ENCODE data around the gene STXBP6.

STXBP6 gene

GRCh38 chr14:25033358-25033757 is 16.6 kb downstream of the STXBP6 start:
- no peak for DNase-seq (ENCODE audit: low read depth, low spot score)
- no peak overlapping the region for H3K4me3 ChIP-seq (ENCODE audit: low read depth, low read length)
- TF ChIP-seq, protein P1, sequence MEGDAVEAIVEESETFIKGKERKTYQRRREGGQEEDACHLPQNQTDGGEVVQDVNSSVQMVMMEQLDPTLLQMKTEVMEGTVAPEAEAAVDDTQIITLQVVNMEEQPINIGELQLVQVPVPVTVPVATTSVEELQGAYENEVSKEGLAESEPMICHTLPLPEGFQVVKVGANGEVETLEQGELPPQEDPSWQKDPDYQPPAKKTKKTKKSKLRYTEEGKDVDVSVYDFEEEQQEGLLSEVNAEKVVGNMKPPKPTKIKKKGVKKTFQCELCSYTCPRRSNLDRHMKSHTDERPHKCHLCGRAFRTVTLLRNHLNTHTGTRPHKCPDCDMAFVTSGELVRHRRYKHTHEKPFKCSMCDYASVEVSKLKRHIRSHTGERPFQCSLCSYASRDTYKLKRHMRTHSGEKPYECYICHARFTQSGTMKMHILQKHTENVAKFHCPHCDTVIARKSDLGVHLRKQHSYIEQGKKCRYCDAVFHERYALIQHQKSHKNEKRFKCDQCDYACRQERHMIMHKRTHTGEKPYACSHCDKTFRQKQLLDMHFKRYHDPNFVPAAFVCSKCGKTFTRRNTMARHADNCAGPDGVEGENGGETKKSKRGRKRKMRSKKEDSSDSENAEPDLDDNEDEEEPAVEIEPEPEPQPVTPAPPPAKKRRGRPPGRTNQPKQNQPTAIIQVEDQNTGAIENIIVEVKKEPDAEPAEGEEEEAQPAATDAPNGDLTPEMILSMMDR (IDR thresholded peaks at IDR 0.05; ENCODE audit: insufficient read depth, low read length, missing control alignments) = no peak
- ChIA-PET CTCF (no interaction called here), POLR2A (no interaction called here)

DNA sequence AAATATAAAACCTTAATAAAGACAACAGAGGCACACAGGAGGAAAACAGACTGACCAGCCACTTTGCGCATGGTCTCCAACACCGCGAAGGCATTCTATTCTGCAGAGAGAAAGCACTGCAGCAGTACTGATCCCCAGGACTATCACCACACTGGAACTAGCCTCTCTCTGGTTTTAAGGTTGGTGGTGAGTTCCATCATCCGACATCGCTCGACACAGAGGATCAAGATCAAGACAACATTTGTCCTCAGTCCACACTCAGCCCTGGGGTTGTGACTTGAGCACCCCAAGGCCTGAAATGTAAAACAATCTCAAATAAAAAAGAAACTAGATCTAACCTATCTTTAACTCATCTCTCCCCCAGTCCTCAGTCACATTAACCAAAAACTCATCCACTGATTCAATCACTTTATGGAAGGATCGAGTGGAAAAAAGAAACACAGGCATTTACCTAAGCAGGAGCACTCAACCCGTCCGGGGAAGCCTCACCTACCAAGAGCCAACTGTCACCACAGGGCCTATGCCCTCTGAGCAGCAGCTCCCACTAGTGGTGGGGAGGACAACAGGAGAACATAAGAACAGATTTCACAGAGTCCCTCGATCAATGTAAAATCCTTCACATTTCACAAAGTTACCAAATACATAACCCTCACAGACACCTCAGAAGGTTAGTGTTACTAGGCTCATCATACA is 17.7 kb downstream of the STXBP6 start:
- DNase-seq (ENCODE audit: low read depth, low spot score) = no peak
- POLR2A ChIA-PET = no interaction called here
- H3K4me3 ChIP-seq (ENCODE audit: low read depth, low read length) = no peak overlapping the region
- TF ChIP-seq, protein P1 (IDR thresholded peaks at IDR 0.05; ENCODE audit: insufficient read depth, low read length, missing control alignments) = no peak
- CTCF ChIA-PET = no interaction called here

DNA sequence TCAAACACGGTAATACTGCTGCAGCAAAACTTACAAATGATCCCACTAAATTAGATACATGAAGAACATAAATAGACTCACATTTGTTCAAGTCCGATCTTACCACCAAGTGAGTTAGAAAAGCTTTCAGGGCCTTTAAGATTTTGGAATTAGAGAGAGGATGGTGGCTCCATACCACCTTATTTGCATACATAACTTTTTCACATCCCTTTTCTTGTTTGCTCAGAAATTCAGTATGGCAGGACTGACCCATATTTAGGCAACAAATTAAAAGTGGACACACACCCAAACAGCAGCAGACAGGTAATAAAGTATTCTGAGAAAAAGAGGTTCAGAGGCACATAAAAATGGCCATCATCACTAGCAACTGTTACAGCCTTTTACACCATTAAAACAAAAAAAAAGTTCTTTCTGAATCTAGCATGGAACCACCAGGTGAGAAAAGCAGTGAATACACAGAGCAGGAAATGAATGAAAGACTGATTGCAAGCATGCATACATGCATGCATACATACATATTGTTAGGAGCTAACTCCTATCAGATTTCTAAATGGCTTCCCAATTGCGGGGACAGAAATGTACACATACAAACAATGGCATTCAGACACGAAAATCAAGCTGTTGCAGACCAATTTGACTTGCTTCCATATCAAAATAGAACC is 23.3 kb downstream of the STXBP6 start:
- TF ChIP-seq, protein P1 (IDR thresholded peaks at IDR 0.05; ENCODE audit: insufficient read depth, low read length, missing control alignments) = no peak
- no peak overlapping the region for H3K4me3 ChIP-seq (ENCODE audit: low read depth, low read length)
- CTCF ChIA-PET = no interaction called here
- no peak for DNase-seq (ENCODE audit: low read depth, low spot score)
- POLR2A ChIA-PET = no interaction called here

DNA sequence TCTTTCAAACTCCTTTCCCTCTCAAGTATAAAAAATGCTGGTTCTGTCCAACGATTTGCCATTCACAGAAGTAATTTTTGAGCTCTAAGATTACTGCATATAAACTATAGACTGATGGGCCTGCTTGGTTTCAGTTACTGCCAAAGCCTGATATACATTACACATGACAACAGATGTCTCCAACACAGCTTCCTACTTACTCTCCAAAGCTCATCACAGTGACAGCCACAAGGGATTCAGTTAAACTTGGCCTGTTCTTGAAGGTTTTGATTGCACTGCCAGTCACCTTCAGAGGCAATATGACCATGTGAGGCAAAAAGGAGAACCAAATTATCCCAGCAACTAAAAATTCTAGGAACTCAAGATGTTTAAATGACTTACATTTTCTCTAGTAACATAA is 30.1 kb downstream of the STXBP6 start:
- no peak overlapping the region for H3K4me3 ChIP-seq (ENCODE audit: low read depth, low read length)
- DNase-seq (ENCODE audit: low read depth, low spot score) = no peak
- TF ChIP-seq, protein P1 (IDR thresholded peaks at IDR 0.05; ENCODE audit: insufficient read depth, low read length, missing control alignments) = no peak
- CTCF ChIA-PET = interaction anchor here (1.0 kb wide), 1 partner anchor 23 kb away, joined by 3 read pairs; no protein-coding TSS in a partner anchor
- POLR2A ChIA-PET = no interaction called here

DNA sequence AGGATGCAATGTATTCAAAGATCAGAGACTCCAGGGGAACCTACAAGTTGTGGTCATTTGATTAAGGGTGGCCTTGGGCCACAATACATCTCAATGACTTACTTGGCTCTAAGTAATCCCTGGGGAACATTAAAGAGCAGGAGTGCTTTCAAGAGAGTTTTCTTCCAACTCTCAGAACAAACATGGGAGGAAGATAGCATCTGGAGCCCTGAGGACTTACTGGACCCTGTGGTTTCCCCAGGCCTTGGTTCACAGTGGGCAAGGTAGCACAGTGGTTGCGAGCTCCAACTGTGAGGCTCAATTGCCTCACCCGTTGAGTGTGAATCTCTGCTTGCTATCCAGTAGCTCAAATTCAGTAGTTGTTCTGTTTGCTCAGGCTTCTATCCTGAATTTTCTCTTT is 32.4 kb downstream of the STXBP6 start:
- ChIA-PET POLR2A (no interaction called here), CTCF (no interaction called here)
- no peak overlapping the region for H3K4me3 ChIP-seq (ENCODE audit: low read depth, low read length)
- TF ChIP-seq, protein P1 (IDR thresholded peaks at IDR 0.05; ENCODE audit: insufficient read depth, low read length, missing control alignments) = no peak
- no peak for DNase-seq (ENCODE audit: low read depth, low spot score)

- DNase-seq (ENCODE audit: low read depth, low spot score) = no peak
- POLR2A ChIA-PET = no interaction called here
- H3K4me3 ChIP-seq (ENCODE audit: low read depth, low read length) = no peak overlapping the region
- CTCF ChIA-PET = no interaction called here
- TF ChIP-seq, protein P1 (IDR thresholded peaks at IDR 0.05; ENCODE audit: insufficient read depth, low read length, missing control alignments) = no peak
Observed at GRCh38 chr14:25015761-25016160, 34.2 kb downstream of the STXBP6 start.
